ENCODE results near the gene RPS6KA2. TPM values are rescaled to one million over a fixed set of nuclear protein-coding genes. Genes with fewer than 3 reads are reported as not detected.

RPS6KA2 gene
- total RNA-seq, 4 donors from 2014 or later: 43.9 to 161 (median 82.7) TPM

DNA sequence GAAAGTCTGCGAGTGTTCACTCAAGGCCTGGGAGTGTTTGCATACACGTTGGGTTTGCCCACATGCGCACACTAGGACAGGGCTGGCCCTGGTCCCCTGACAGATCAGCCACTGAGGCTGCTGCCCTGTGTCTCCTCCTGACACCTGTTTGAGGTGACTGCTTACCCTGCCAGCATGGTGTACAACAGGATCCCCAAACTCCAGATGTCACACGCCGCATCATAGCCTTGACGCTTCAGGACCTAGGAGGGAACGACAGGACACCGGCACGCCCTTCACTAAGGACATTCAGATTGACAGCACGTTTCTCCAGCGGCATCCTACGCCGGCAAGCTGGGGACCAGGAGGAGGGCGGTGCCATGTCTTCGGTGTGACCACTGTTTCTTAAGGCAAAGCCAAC is 207.3 kb downstream of the RPS6KA2 start:
- TF ChIP-seq, protein P1, sequence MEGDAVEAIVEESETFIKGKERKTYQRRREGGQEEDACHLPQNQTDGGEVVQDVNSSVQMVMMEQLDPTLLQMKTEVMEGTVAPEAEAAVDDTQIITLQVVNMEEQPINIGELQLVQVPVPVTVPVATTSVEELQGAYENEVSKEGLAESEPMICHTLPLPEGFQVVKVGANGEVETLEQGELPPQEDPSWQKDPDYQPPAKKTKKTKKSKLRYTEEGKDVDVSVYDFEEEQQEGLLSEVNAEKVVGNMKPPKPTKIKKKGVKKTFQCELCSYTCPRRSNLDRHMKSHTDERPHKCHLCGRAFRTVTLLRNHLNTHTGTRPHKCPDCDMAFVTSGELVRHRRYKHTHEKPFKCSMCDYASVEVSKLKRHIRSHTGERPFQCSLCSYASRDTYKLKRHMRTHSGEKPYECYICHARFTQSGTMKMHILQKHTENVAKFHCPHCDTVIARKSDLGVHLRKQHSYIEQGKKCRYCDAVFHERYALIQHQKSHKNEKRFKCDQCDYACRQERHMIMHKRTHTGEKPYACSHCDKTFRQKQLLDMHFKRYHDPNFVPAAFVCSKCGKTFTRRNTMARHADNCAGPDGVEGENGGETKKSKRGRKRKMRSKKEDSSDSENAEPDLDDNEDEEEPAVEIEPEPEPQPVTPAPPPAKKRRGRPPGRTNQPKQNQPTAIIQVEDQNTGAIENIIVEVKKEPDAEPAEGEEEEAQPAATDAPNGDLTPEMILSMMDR (IDR thresholded peaks at IDR 0.05; ENCODE audit: low read depth): no peak

DNA sequence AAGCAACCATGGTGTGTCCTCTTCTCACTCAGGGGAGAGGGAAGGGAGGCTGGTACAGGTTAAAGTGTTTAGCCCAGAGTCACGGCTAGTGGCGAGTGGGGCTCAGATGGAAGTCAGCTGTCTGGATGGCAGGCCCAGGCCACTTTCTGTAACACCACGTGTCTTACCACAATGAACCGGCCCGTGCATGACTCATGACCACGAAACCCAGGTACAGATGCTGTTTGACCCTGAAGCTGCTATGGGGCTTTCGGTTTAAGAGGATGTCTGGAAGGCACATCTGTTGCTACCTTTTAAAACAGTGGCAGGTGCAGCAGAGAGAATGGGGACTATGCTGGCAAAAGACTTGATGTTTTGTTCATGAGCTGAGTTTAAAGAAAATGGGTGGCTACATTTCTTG is 207.8 kb downstream of the RPS6KA2 start:
- TF ChIP-seq, protein P1 (IDR thresholded peaks at IDR 0.05; ENCODE audit: low read depth): no peak

DNA sequence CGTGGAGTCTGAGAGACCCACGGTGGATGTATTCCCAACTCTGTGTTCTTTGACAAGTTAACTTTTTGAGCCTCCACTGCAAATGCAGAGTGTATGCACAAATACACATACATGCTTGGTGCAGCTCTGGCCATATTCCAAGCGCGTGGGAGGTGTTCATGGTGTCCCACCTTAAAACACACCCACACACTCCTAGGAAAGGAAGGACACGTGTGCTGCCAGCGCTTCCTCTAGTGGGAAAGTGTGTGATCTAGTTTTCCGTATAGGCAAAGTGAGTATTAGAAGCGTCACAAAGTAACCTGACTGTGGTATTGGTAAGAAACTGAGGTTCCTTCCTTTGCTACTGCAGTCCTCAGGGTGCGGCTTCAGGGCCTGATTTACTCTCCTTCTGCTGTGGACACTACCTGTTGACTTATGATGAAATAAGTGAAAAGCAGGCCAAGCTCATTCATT is 208.3 kb downstream of the RPS6KA2 start:
- TF ChIP-seq, protein P1 (IDR thresholded peaks at IDR 0.05; ENCODE audit: low read depth): no peak

DNA sequence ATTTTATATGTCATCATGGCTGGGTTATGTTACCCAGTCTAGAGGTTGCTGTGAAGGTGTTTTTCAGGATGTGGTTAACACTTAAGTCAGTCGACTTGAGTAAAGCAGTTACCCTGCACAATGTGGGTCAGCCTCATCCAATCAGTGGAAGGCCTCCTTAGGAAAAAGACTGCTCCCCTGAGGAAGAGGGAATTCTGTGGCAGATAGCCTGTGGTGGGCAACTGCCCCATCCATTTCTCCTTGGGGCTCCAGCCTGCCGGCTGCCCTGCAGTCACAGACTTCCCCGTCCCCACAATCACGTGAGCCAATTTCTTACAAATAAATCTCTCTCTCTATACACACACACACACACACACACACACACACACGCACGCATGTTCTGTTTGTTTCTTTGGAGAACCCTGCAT is 209.8 kb downstream of the RPS6KA2 start:
- TF ChIP-seq, protein P1 (IDR thresholded peaks at IDR 0.05; ENCODE audit: low read depth): no peak

DNA sequence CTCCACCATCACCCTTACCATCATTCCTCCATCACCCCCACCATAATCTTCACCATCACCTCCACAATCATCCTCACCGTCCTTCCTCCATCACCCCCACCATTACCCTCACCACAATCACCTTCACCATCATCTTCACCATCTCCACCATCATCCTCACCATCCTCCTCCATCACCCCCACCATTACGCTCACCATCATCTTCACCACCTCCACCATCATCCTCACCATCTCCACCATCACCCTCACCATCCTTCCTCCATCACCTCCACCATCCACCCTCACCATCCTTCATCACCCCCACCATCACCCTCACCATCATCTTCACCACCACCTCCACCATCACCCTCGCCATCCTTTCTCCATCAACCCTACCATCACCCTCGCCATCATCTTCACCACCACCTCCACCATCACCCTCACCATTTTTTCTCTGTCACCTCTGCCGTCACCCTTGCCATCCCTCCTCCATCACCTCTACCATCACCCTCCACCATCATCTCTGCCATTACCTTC is 211.2 kb downstream of the RPS6KA2 start:
- TF ChIP-seq, protein P1 (IDR thresholded peaks at IDR 0.05; ENCODE audit: low read depth): no peak

DNA sequence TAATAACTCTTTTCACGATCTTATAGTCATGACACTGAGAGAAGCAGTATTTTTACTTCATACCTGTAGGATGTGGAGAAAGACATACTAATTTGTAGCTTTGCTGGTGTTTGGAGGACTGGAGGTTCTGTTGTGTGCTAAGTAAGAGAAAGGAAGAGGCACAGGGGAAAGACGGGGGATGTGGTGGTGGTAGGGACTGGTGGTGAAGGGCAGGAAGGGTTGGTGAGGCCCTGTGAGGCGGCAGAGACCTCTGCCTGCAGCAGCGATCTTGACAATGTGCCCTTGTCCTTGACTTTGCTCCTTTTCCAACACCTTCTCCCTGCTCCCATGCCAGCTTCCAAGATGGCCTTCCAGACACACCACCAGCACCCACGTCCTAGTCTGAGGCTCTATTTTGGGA is 211.7 kb downstream of the RPS6KA2 start:
- TF ChIP-seq, protein P1 (IDR thresholded peaks at IDR 0.05; ENCODE audit: low read depth): no peak

DNA sequence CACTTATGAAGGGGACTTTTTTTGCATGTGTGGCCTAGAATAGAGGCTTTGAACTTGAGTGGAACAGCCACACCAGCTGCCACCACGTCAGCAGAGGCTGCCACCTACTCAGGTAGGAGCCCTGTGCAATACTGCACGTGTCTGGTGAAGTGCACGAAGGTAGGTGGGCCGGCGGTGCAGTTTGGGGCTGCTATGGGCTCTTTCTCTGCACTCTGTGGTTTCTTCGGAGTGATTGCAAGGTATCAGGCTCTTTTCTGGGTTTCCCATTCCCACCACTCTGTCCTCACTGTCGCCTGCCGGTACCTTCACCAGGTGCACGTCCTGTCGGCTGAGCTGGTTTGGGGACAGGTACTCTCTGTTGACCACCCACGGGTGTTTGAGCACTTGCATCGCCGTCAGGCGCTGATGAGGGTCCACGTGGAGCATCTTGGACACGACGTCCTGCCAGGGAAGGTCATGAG is 213.5 kb downstream of the RPS6KA2 start:
- TF ChIP-seq, protein P1 (IDR thresholded peaks at IDR 0.05; ENCODE audit: low read depth): no peak

Measured in subcutaneous adipose tissue (tissue), 4 donors.